ENCODE measurements around the gene HNRNPUL1.

HNRNPUL1 gene

GRCh38 chr19:41321600-41322270 lies 57.6 kb downstream of the HNRNPUL1 start:
- DNase-seq (ENCODE audit: extremely low read depth, insufficient read length), result no peak
- no peak overlapping the region for H3K4me3 ChIP-seq (replicated peaks; ENCODE audit: low read depth, low read length)
- TF ChIP-seq CTCF (IDR thresholded peaks at IDR 0.05; ENCODE audit: insufficient read depth, low read length, poor library complexity, severe bottlenecking), result peak; percentile 62
- H3K36me3 ChIP-seq (ENCODE audit: control insufficient read depth, insufficient read depth, low read length), result peaks cover 35% of the 10 kb centered on the region
- no peaks in the 10 kb centered on the region for H3K27me3 ChIP-seq (replicated peaks; ENCODE audit: control insufficient read depth, insufficient read depth, low read length)

GRCh38 chr19:41322451-41322850 lies 58.3 kb downstream of the HNRNPUL1 start:
- no peak for TF ChIP-seq CTCF (IDR thresholded peaks at IDR 0.05; ENCODE audit: insufficient read depth, low read length, poor library complexity, severe bottlenecking)
- Histone ChIP-seq H3K27me3 (replicated peaks; ENCODE audit: control insufficient read depth, insufficient read depth, low read length) (no peaks in the 10 kb centered on the region), H3K4me3 (replicated peaks; ENCODE audit: low read depth, low read length) (no peak overlapping the region), H3K36me3 (ENCODE audit: control insufficient read depth, insufficient read depth, low read length) (peaks cover 33% of the 10 kb centered on the region)
- no peak for DNase-seq (ENCODE audit: extremely low read depth, insufficient read length)

GRCh38 chr19:41323023-41323422 lies 58.9 kb downstream of the HNRNPUL1 start:
- no peak for DNase-seq (ENCODE audit: extremely low read depth, insufficient read length)
- Histone ChIP-seq H3K27me3 (replicated peaks; ENCODE audit: control insufficient read depth, insufficient read depth, low read length) (no peaks in the 10 kb centered on the region), H3K36me3 (ENCODE audit: control insufficient read depth, insufficient read depth, low read length) (peaks cover 33% of the 10 kb centered on the region), H3K4me3 (replicated peaks; ENCODE audit: low read depth, low read length) (no peak overlapping the region)
- TF ChIP-seq CTCF (IDR thresholded peaks at IDR 0.05; ENCODE audit: insufficient read depth, low read length, poor library complexity, severe bottlenecking), result no peak

GRCh38 chr19:41323430-41324125 lies 59.4 kb downstream of the HNRNPUL1 start:
- Histone ChIP-seq H3K27me3 (replicated peaks; ENCODE audit: control insufficient read depth, insufficient read depth, low read length) (no peaks in the 10 kb centered on the region), H3K4me3 (replicated peaks; ENCODE audit: low read depth, low read length) (no peak overlapping the region), H3K36me3 (ENCODE audit: control insufficient read depth, insufficient read depth, low read length) (peaks cover 32% of the 10 kb centered on the region)
- TF ChIP-seq CTCF (IDR thresholded peaks at IDR 0.05; ENCODE audit: insufficient read depth, low read length, poor library complexity, severe bottlenecking), result no peak
- no peak for DNase-seq (ENCODE audit: extremely low read depth, insufficient read length)

GRCh38 chr19:41324231-41324702 lies 60.1 kb downstream of the HNRNPUL1 start:
- H3K4me3 ChIP-seq (replicated peaks; ENCODE audit: low read depth, low read length), result no peak overlapping the region
- peaks cover 25% of the 10 kb centered on the region for H3K36me3 ChIP-seq (ENCODE audit: control insufficient read depth, insufficient read depth, low read length)
- H3K27me3 ChIP-seq (replicated peaks; ENCODE audit: control insufficient read depth, insufficient read depth, low read length), result no peaks in the 10 kb centered on the region
- TF ChIP-seq CTCF (IDR thresholded peaks at IDR 0.05; ENCODE audit: insufficient read depth, low read length, poor library complexity, severe bottlenecking), result no peak
- no peak for DNase-seq (ENCODE audit: extremely low read depth, insufficient read length)

Data from GM06990 (cell line).